Skeletal muscle satellite cell (primary cell): Measurements from ENCODE around the gene PLEK. TPM values are rescaled to one million over a fixed set of nuclear protein-coding genes. Genes with fewer than 3 reads are reported as not detected.

Source experiments
- H3K27me3 ChIP-seq: 2 replicates; pipeline ENCODE4 v1.7.0; 2013; ENCODE audit warnings: low read length; ENCODE audit not compliant: control insufficient read depth, insufficient read depth
- H3K36me3 ChIP-seq: 2 replicates; pipeline ENCODE4 v1.7.0; 2013; ENCODE audit warnings: mild to moderate bottlenecking, control low read depth, low read length; ENCODE audit not compliant: insufficient read depth
- H3K4me1 ChIP-seq: 2 replicates; pipeline ENCODE4 v1.7.0; 2013; ENCODE audit warnings: low read length; ENCODE audit not compliant: control insufficient read depth, insufficient read depth
- H3K4me2 ChIP-seq: 2 replicates; pipeline ENCODE4 v1.7.0; 2013; ENCODE audit warnings: mild to moderate bottlenecking, low read length
- H3K4me3 ChIP-seq: 2 replicates; pipeline ENCODE4 v1.7.0; 2013; ENCODE audit warnings: low read length
- H3K9ac ChIP-seq: 2 replicates; pipeline ENCODE4 v1.7.0; 2013; ENCODE audit warnings: mild to moderate bottlenecking, low read depth, low read length, moderate library complexity
- H3K9me3 ChIP-seq: replicated peaks from 2 replicates; pipeline ENCODE4 v1.7.0; 2013; ENCODE audit warnings: mild to moderate bottlenecking, control low read depth, low read length
- total RNA-seq: library from RNA; depleted of rRNA; stranded (reverse); fragments of >200 nt; gene quantifications from 2 replicates; pipeline ENCODE4 v1.2.3, GENCODE V29; 2012; rRNA removed

Gene PLEK, protein sequence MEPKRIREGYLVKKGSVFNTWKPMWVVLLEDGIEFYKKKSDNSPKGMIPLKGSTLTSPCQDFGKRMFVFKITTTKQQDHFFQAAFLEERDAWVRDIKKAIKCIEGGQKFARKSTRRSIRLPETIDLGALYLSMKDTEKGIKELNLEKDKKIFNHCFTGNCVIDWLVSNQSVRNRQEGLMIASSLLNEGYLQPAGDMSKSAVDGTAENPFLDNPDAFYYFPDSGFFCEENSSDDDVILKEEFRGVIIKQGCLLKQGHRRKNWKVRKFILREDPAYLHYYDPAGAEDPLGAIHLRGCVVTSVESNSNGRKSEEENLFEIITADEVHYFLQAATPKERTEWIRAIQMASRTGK
- total RNA-seq: not detected in 2 replicates

DNA sequence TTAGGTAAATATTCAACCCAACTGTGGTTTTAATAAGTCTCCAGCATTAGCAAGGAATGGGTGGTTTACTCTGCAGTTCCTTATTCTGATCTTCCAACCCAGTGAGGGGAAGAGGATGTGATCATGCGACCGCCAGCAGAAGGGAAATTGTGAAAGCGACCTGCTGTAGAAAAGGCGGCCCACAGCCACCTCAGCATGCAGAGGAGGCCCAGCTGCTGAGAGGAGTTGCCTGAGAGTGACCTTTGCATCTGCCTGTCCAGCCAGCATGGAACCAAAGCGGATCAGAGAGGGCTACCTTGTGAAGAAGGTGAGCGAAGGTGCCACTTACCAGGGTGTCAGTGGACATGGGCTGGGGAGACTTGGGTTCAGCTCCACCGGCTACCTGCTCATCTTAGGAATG is at the start of gene PLEK:
Gene PLEK, plus strand, starts transcription at position 196 of the 400 bp plus-strand sequence. Its CDS starts 70 bp downstream, at position 266.
- Histone ChIP-seq H3K4me2 (no peak within 1 kb of the TSS), H3K36me3 (no peaks in the 10 kb centered on the region), H3K27me3 (peaks cover 3% of the 10 kb centered on the region), H3K4me1 (no peaks in the 10 kb centered on the region), H3K4me3 (no peak within 1 kb of the TSS), H3K9ac (no peak within 1 kb of the TSS), H3K9me3 (no peaks in the 10 kb centered on the region)

DNA sequence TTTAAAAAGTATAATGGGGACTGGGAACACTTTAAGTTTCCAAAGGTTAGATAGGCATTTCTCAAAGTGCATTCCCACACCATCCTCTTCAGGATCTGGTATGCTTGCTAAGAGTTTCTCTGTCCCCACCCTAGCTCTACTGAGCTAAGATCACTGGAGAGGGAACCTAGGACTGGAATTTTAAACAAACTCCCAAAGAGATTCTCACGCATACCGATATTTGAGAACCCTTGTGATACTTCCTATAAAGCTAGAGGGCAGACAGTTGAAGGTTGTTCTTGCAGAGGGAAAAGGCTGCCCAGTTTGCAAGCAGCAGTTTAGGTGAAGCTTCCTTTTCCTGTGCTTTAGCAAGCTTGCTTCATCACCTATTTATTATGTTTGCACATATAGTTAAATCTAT is 49.0 kb upstream of the PLEK start:
- no peak overlapping the region for H3K4me3 ChIP-seq
- no peaks in the 10 kb centered on the region for H3K27me3 ChIP-seq
- no peaks in the 10 kb centered on the region for H3K9me3 ChIP-seq
- peaks cover 13% of the 10 kb centered on the region for H3K4me1 ChIP-seq
- H3K36me3 ChIP-seq: peaks cover 43% of the 10 kb centered on the region
- H3K9ac ChIP-seq: no peak overlapping the region
- H3K4me2 ChIP-seq: no peak overlapping the region

DNA sequence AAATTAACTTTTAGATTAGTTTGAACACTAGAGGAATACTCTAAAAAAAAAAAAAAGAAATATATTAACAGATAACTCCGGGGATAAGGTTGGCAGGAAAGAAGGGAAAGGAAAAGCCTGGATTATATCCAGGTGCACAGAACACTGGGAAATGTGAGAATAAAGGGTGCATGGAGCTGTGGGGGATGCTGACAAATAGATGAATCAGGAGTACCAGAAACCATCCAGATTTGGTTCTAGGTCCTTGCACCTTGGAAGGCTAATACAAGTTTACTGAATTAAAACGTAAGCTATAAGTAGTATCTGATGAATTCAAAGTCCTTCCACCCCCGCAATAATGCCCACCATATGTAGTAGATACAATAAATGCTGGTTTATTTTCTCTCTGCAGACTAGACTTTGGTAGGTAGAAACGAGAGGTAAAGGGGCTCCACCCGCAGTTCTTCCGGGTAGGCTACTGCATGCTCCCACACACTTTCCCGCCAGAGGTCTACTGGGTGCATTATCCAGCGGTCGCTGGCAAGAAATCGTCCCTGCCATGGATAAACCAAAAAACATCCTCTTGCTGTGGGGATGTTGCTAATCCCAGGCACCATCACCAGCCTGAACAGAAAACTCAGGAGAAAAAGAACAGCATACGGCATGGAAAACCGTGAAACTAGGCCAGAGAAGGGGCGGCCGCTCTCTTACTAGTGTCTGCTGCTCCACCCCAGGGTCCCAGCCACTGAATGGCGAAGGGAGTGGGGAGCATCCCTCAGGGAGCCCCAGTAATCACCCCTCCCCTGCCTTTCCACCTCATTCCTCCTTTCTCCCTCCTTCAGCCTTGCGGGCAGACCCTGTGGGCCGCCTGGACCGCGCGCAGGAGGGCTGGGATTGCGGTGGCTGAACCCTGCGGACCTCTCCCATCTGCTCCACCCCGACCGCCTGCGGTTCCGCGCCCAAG is 46.8 kb upstream of the PLEK start:
- Histone ChIP-seq H3K4me1 (peaks cover 13% of the 10 kb centered on the region), H3K27me3 (no peaks in the 10 kb centered on the region), H3K4me2 (peak overlapping the region; percentile 98), H3K9me3 (no peaks in the 10 kb centered on the region), H3K9ac (peak overlapping the region; percentile 88), H3K36me3 (peaks cover 37% of the 10 kb centered on the region), H3K4me3 (peak overlapping the region; percentile 95)

GRCh38 chr2:68318914-68319397 is 46.1 kb upstream of the PLEK start:
- Histone ChIP-seq H3K4me3 (peak overlapping the region; percentile 95), H3K4me1 (peaks cover 13% of the 10 kb centered on the region), H3K9me3 (no peaks in the 10 kb centered on the region), H3K36me3 (peaks cover 31% of the 10 kb centered on the region), H3K27me3 (no peaks in the 10 kb centered on the region), H3K9ac (peak overlapping the region; percentile 88), H3K4me2 (peak overlapping the region; percentile 98)

GRCh38 chr2:68319398-68320117 is 45.5 kb upstream of the PLEK start, which contains the start of gene CNRIP1:
TSS of gene CNRIP1 (minus strand) at chr2:68319949. CDS start at chr2:68319400, 549 bp downstream.
- H3K4me2 ChIP-seq: peak within 1 kb of the TSS; percentile 98
- H3K9ac ChIP-seq: peak within 1 kb of the TSS; percentile 88
- H3K4me3 ChIP-seq: peak within 1 kb of the TSS; percentile 95
- H3K27me3 ChIP-seq: no peaks in the 10 kb centered on the region
- peaks cover 13% of the 10 kb centered on the region for H3K4me1 ChIP-seq
- no peaks in the 10 kb centered on the region for H3K9me3 ChIP-seq
- peaks cover 25% of the 10 kb centered on the region for H3K36me3 ChIP-seq

- H3K9ac ChIP-seq: peak overlapping the region; percentile 88
- H3K4me2 ChIP-seq: peak overlapping the region; percentile 98
- H3K4me3 ChIP-seq: peak overlapping the region; percentile 95
- no peaks in the 10 kb centered on the region for H3K27me3 ChIP-seq
- no peaks in the 10 kb centered on the region for H3K9me3 ChIP-seq
- peaks cover 13% of the 10 kb centered on the region for H3K4me1 ChIP-seq
- H3K36me3 ChIP-seq: peaks cover 19% of the 10 kb centered on the region
Observed at GRCh38 chr2:68320118-68320641, 44.9 kb upstream of the PLEK start.

DNA sequence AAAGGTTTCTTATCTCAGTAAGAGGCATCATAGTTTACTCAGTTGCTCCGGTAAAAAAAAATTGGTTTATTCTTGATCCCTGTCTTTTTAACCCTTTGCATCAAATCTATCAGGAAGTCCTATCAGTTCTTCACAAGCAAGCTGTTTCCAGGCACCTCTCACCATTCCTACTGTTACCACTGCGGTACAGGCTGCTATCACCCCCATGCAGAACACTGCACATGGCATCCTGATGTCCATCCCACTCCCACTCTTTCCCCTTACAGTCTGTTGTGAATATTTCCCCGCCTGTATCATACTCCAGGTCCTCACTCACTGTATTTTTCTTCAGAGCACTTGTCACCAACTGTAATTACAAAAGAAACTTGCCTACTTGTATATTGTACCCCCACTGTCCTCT is 40.0 kb upstream of the PLEK start:
- Histone ChIP-seq H3K9ac (no peak overlapping the region), H3K4me2 (no peak overlapping the region)

GRCh38 chr2:68328901-68329300 is 36.2 kb upstream of the PLEK start:
- Histone ChIP-seq H3K4me3 (no peak overlapping the region), H3K36me3 (no peaks in the 10 kb centered on the region), H3K9ac (no peak overlapping the region), H3K9me3 (no peaks in the 10 kb centered on the region), H3K27me3 (no peaks in the 10 kb centered on the region), H3K4me2 (no peak overlapping the region), H3K4me1 (peaks cover 9% of the 10 kb centered on the region)

More for the DNA sequence above, 40.0 kb upstream of the PLEK start:
- Histone ChIP-seq H3K4me3 (no peak overlapping the region), H3K27me3 (no peaks in the 10 kb centered on the region), H3K9me3 (no peaks in the 10 kb centered on the region), H3K4me1 (peaks cover 5% of the 10 kb centered on the region), H3K36me3 (no peaks in the 10 kb centered on the region)

GRCh38 chr2:68330691-68331090 is 34.4 kb upstream of the PLEK start:
- Histone ChIP-seq H3K4me2 (no peak overlapping the region), H3K36me3 (no peaks in the 10 kb centered on the region), H3K27me3 (no peaks in the 10 kb centered on the region), H3K4me3 (no peak overlapping the region), H3K4me1 (peaks cover 11% of the 10 kb centered on the region), H3K9me3 (no peaks in the 10 kb centered on the region), H3K9ac (no peak overlapping the region)

GRCh38 chr2:68333009-68333408 is 32.1 kb upstream of the PLEK start:
- Histone ChIP-seq H3K4me3 (no peak overlapping the region), H3K9me3 (no peaks in the 10 kb centered on the region), H3K9ac (no peak overlapping the region), H3K4me1 (peaks cover 23% of the 10 kb centered on the region), H3K36me3 (no peaks in the 10 kb centered on the region), H3K27me3 (no peaks in the 10 kb centered on the region), H3K4me2 (no peak overlapping the region)
